H1 (cell line): ENCODE data around the gene PLPP4. TPM values are rescaled to one million over a fixed set of nuclear protein-coding genes. Genes with fewer than 3 reads are reported as not detected.

ENCODE experiments used
- CTCF ChIA-PET: fragments of 300-600 bp; sonication (Branson Sonifier 250); formaldehyde crosslinking; loops from one replicate; lab custom pipeline; 2021; ENCODE audit not compliant: partially characterized antibody; lab: Charles Lee
- POLR2A ChIA-PET: fragments of 300-600 bp; sonication (Branson Sonifier 250); formaldehyde crosslinking; loops from one replicate; lab custom pipeline; 2021; ENCODE audit warnings: inconsistent platforms; ENCODE audit not compliant: partially characterized antibody; lab: Charles Lee
- DNase-seq, 2 experiments: peaks; one replicate each; pipeline versions ENCODE4 v3.0.0 to v3.0.0-alpha.2; 2010 to 2022; ENCODE audit warnings: low spot score in 2 of 2, low read depth in 1 of 2, mixed read lengths in 1 of 2
- FAIRE-seq: peaks from 2 replicates; lab custom pipeline; 2011; peaks lifted over from hg19 to GRCh38; lab: Jason Lieb, UNC
- H2AFZ ChIP-seq: 2 replicates; pipeline ENCODE4 v1.8.1; 2012; ENCODE audit warnings: low read length, inconsistent platforms
- H2AK5ac ChIP-seq: 2 replicates; pipeline ENCODE4 v1.6.1; 2013; ENCODE audit warnings: low read depth, low read length
- H2BK120ac ChIP-seq: replicated peaks from 2 replicates; pipeline ENCODE3; 2013; ENCODE audit warnings: low read depth, low read length, inconsistent platforms
- H2BK12ac ChIP-seq: 2 replicates; pipeline ENCODE4 v1.6.1; 2013; ENCODE audit warnings: low read depth, low read length
- H2BK15ac ChIP-seq: 2 replicates; pipeline ENCODE4 v1.6.1; 2013; ENCODE audit warnings: low read length
- H2BK20ac ChIP-seq: 2 replicates; pipeline ENCODE4 v1.6.1; 2013; ENCODE audit warnings: low read length
- H2BK5ac ChIP-seq: 2 replicates; pipeline ENCODE4 v1.6.1; 2013; ENCODE audit warnings: low read depth, low read length
- H3K14ac ChIP-seq: 2 replicates; pipeline ENCODE4 v1.6.1; 2013; ENCODE audit warnings: inconsistent platforms; ENCODE audit not compliant: insufficient read length
- H3K18ac ChIP-seq: 2 replicates; pipeline ENCODE4 v1.6.1; 2013; ENCODE audit warnings: low read length; ENCODE audit errors: extremely low read depth
- H3K23ac ChIP-seq: 2 replicates; pipeline ENCODE4 v1.6.1; 2013; ENCODE audit warnings: inconsistent platforms; ENCODE audit not compliant: insufficient read length
- H3K23me2 ChIP-seq: 2 replicates; pipeline ENCODE4 v1.6.1; 2013; ENCODE audit warnings: low read depth, low read length
- H3K27ac ChIP-seq: 2 replicates; pipeline ENCODE4 v1.6.1; 2011; ENCODE audit warnings: low read depth, low read length, inconsistent platforms
- H3K27me3 ChIP-seq, 4 experiments: replicated peaks in 1 of 4; 1 replicate in 1 of 4; 2 replicates in 3 of 4; pipeline versions ENCODE4 v1.6.1 to v1.8.1; 2011 to 2013; ENCODE audit warnings: low read length in 3 of 4, mild to moderate bottlenecking in 3 of 4, inconsistent platforms in 2 of 4, mixed read lengths in 2 of 4, moderate library complexity in 1 of 4; ENCODE audit not compliant: control insufficient read depth in 3 of 4, insufficient read depth in 3 of 4; ENCODE audit errors: extremely low read depth in 1 of 4
- H3K36me3 ChIP-seq, 4 experiments: 2 replicates each; pipeline versions ENCODE4 v1.6.1 to v1.8.1; 2011 to 2013; ENCODE audit warnings: mild to moderate bottlenecking in 4 of 4, low read length in 3 of 4, moderate library complexity in 2 of 4, control low read depth in 1 of 4, inconsistent platforms in 1 of 4; ENCODE audit not compliant: insufficient read depth in 4 of 4, control insufficient read depth in 2 of 4
- H3K4ac ChIP-seq: replicated peaks from 2 replicates; pipeline ENCODE3; 2013; ENCODE audit warnings: low read length, low read depth, mixed read lengths, inconsistent platforms; ENCODE audit not compliant: insufficient read length
- H3K4me1 ChIP-seq, 4 experiments: replicated peaks in 1 of 4; 1 replicate in 1 of 4; 2 replicates in 3 of 4; pipeline versions ENCODE4 v1.6.1 to v1.8.1; 2011 to 2013; ENCODE audit warnings: low read length in 3 of 4, inconsistent platforms in 2 of 4, mixed read lengths in 1 of 4; ENCODE audit not compliant: insufficient read depth in 4 of 4, control insufficient read depth in 3 of 4
- H3K4me2 ChIP-seq, 2 experiments: 2 replicates each; pipeline versions ENCODE4 v1.6.1 to v1.8.1; 2011 to 2013; ENCODE audit warnings: low read depth in 2 of 2, low read length in 2 of 2, control low read depth in 1 of 2, inconsistent platforms in 1 of 2, mild to moderate bottlenecking in 1 of 2; ENCODE audit not compliant: insufficient read depth in 1 of 2
- H3K4me3 ChIP-seq, 4 experiments: fragments of 200-600, 300-600 bp in 1 of 4; sonication (generic), shearing (Covaris generic), sonication (Bioruptor Twin) in 1 of 4; 2 replicates each; pipeline versions ENCODE4 v1.5.1 to v1.8.1; 2011 to 2016; ENCODE audit warnings: low read length in 4 of 4, low read depth in 3 of 4, control low read depth in 2 of 4, inconsistent platforms in 2 of 4, mild to moderate bottlenecking in 2 of 4, mixed read lengths in 1 of 4, moderate library complexity in 1 of 4; ENCODE audit not compliant: insufficient read depth in 2 of 4; ENCODE audit errors: extremely low read depth in 1 of 4
- H3K56ac ChIP-seq: replicated peaks from 2 replicates; pipeline ENCODE3; 2013; ENCODE audit warnings: low read depth, mild to moderate bottlenecking, mixed read lengths, low read length, inconsistent platforms; ENCODE audit not compliant: insufficient read length
- H3K79me1 ChIP-seq: 2 replicates; pipeline ENCODE4 v1.6.1; 2013; ENCODE audit warnings: low read depth, low read length, control low read depth
- H3K79me2 ChIP-seq, 2 experiments: 2 replicates each; pipeline versions ENCODE4 v1.6.1 to v1.8.1; 2012 to 2013; ENCODE audit warnings: low read length in 2 of 2, mild to moderate bottlenecking in 2 of 2, inconsistent platforms in 1 of 2; ENCODE audit not compliant: insufficient read depth in 2 of 2, control insufficient read depth in 1 of 2
- H3K9ac ChIP-seq, 4 experiments: replicated peaks in 1 of 4; 1 replicate in 1 of 4; 2 replicates in 3 of 4; pipeline versions ENCODE4 v1.6.1 to v1.8.1; 2011 to 2013; ENCODE audit warnings: low read depth in 3 of 4, low read length in 3 of 4, control low read depth in 2 of 4, mild to moderate bottlenecking in 2 of 4, moderate library complexity in 2 of 4, inconsistent platforms in 1 of 4; ENCODE audit errors: extremely low read depth in 1 of 4
- H3K9me3 ChIP-seq, 2 experiments: 2 replicates each; pipeline versions ENCODE4 v1.6.1 to v1.8.1; 2012 to 2013; ENCODE audit warnings: mild to moderate bottlenecking in 2 of 2, moderate library complexity in 2 of 2, control low read depth in 1 of 2, inconsistent platforms in 1 of 2, low read depth in 1 of 2, low read length in 1 of 2, mixed read lengths in 1 of 2; ENCODE audit not compliant: insufficient read depth in 2 of 2
- H4K20me1 ChIP-seq, 2 experiments: replicated peaks in 1 of 2; 2 replicates each; pipeline versions ENCODE3 to v1.8.1; 2011 to 2013; ENCODE audit warnings: inconsistent platforms in 2 of 2, low read length in 2 of 2, mild to moderate bottlenecking in 1 of 2; ENCODE audit not compliant: insufficient read depth in 2 of 2, control insufficient read depth in 1 of 2
- H4K5ac ChIP-seq: 2 replicates; pipeline ENCODE4 v1.6.1; 2013; ENCODE audit warnings: low read length, low read depth, mixed read lengths, inconsistent platforms; ENCODE audit not compliant: insufficient read length
- H4K8ac ChIP-seq: 2 replicates; pipeline ENCODE4 v1.8.0; 2013; ENCODE audit warnings: mild to moderate bottlenecking, moderate library complexity, low read length, inconsistent platforms; ENCODE audit not compliant: insufficient read depth; ENCODE audit errors: extremely low read depth
- H4K91ac ChIP-seq: replicated peaks from 2 replicates; pipeline ENCODE3; 2013; ENCODE audit warnings: low read length, mixed read lengths, inconsistent platforms; ENCODE audit not compliant: insufficient read length
- CEBPB ChIP-seq: IDR thresholded peaks from 2 replicates; pipeline ENCODE4 v1.6.1; 2012; ENCODE audit warnings: low read depth, low read length
- CTCF ChIP-seq, 3 experiments: IDR thresholded peaks; 1 replicate in 2 of 3; 2 replicates in 1 of 3; pipeline versions ENCODE4 v1.5.1 to v1.6.1; 2011; ENCODE audit warnings: low read length in 3 of 3, mild to moderate bottlenecking in 3 of 3, inconsistent platforms in 2 of 3, low read depth in 1 of 3, moderate library complexity in 1 of 3; ENCODE audit not compliant: insufficient read depth in 1 of 3; ENCODE audit errors: control extremely low read depth in 1 of 3
- KDM1A ChIP-seq: fragments of 200-600, 300-600 bp; sonication (generic); IDR thresholded peaks from 2 replicates; pipeline ENCODE4 v1.7.1; 2016; ENCODE audit warnings: mild to moderate bottlenecking, low read length, borderline replicate concordance
- MAFK ChIP-seq: IDR thresholded peaks from 2 replicates; pipeline ENCODE4 v1.6.1; 2012; ENCODE audit warnings: low read depth, mild to moderate bottlenecking, improper control_type of control experiment, low read length
- RAD21 ChIP-seq, 2 experiments: IDR thresholded peaks in 1 of 2; conservative IDR thresholded peaks in 1 of 2; 2 replicates each; pipeline ENCODE4 v1.6.1; 2011; ENCODE audit warnings: low read depth in 2 of 2, low read length in 2 of 2, improper control_type of control experiment in 1 of 2, inconsistent platforms in 1 of 2, mild to moderate bottlenecking in 1 of 2, moderate library complexity in 1 of 2
- SP2 ChIP-seq: IDR thresholded peaks from 2 replicates; pipeline ENCODE4 v1.6.1; 2012; ENCODE audit warnings: mild to moderate bottlenecking, low read length, inconsistent platforms
- USF2 ChIP-seq: IDR thresholded peaks from 2 replicates; pipeline ENCODE4 v1.6.1; 2011; ENCODE audit warnings: low read length, improper control_type of control experiment
- whole genome bisulfite sequencing, 2 experiments: shearing (Covaris generic) in 1 of 2; methylation state at CpG; one replicate each; pipeline versions ENCODE4 v1.1.6 to v1.1.7; 2013 to 2015; ENCODE audit warnings: low lambda C conversion rate in 2 of 2, mixed read lengths in 2 of 2, inconsistent platforms in 1 of 2, low coverage in 1 of 2, missing lambda C conversion rate in 1 of 2; ENCODE audit not compliant: insufficient replicate concordance in 2 of 2, insufficient coverage in 1 of 2, insufficient read length in 1 of 2; ENCODE audit errors: extremely low coverage in 1 of 2, missing lambda C conversion rate in 1 of 2; 5-methylcytosine and 5-hydroxymethylcytosine counted together
- polyA plus RNA-seq, 7 experiments: library from polyadenylated mRNA; depleted of rRNA in 3 of 7; stranded (reverse) in 5 of 7; unstranded in 2 of 7; fragments of >200 nt in 5 of 7; fragments of 200-250 nt in 2 of 7; gene quantifications; 1 replicate in 5 of 7; 2 replicates in 1 of 7; 4 replicates in 1 of 7; pipeline versions ENCODE4 v1.2.1 to v1.2.3, GENCODE V29; 2011 to 2013; ENCODE audit warnings: missing spikeins in 2 of 7, mixed read lengths in 2 of 7
- total RNA-seq: library from RNA; stranded (reverse); fragmentation: NEBNext Ultra II Directional; extraction: Animal tissue kit (Norgen Biotek cat#: 25700); gene quantifications from 2 replicates; pipeline ENCODE4 v1.2.1, GENCODE V29; 2021

PLPP4 gene
- total and polyA plus RNA-seq, 2 of the 8 experiments (the other 6 are each of a cell fraction or from before 2014, with no cell fraction given) = 0.30 TPM; not detected in 1

- Histone ChIP-seq H2BK20ac (no peak overlapping the region), H3K27me3 (no peaks in the 10 kb centered on the region), H3K4me2 (no peak overlapping the region), H4K91ac (no peak overlapping the region), H2AFZ (no peak overlapping the region), H3K4me1 (no peaks in the 10 kb centered on the region; a peak in 1 of 7 replicates), H3K4me3 (no peak overlapping the region), H3K18ac (no peak overlapping the region), H4K20me1 (no peaks in the 10 kb centered on the region), H3K9ac (no peak overlapping the region), H3K79me2 (no peaks in the 10 kb centered on the region), H4K5ac (no peak overlapping the region), H3K14ac (no peak overlapping the region), H2BK12ac (no peak overlapping the region), H3K23ac (no peak overlapping the region), H3K56ac (no peak overlapping the region), H3K23me2 (no peaks in the 10 kb centered on the region), H4K8ac (no peak overlapping the region), H2BK5ac (no peak overlapping the region), H3K36me3 (no peaks in the 10 kb centered on the region), H3K4ac (no peak overlapping the region), H3K79me1 (no peaks in the 10 kb centered on the region), H2BK15ac (no peak overlapping the region), H3K27ac (no peak overlapping the region), H2AK5ac (no peak overlapping the region), H3K9me3 (peaks cover 0 to 8% of the 10 kb centered on the region in 2 experiments; a peak in 2 of 4 replicates), H2BK120ac (no peak overlapping the region)
- ChIA-PET CTCF (interaction anchor here (0.7 to 2.0 kb wide), 5 partner anchors 8 to 98 kb away, joined by 3 to 11 read pairs (median 5); no protein-coding TSS in a partner anchor), POLR2A (no interaction called here)
- TF ChIP-seq KDM1A = no peak
- TF ChIP-seq MAFK = no peak
- TF ChIP-seq RAD21 (IDR thresholded peaks at IDR 0.05 in 1 of 2, conservative IDR thresholded peaks at IDR 0.05 in 1 of 2; ENCODE audit: low read depth in 2 of 2, low read length in 2 of 2) = peak; percentile 21 to 51; a peak in 2 of 4 replicates
- TF ChIP-seq USF2 = no peak
- no peak for TF ChIP-seq SP2
- TF ChIP-seq CEBPB = no peak
- peak in 1 of 3 experiments; percentile 55; a peak in 2 of 4 replicates for TF ChIP-seq CTCF (IDR thresholded peaks at IDR 0.05; ENCODE audit: control extremely low read depth in 1 of 3, insufficient read depth in 1 of 3, low read depth in 1 of 3, low read length in 3 of 3)
- DNase-seq (peak in 1 of 2 experiments; percentile 17), FAIRE-seq (no peak)
- 92% methylated on average over 4 of the region's 4 CpGs; no CpG with 5 or more reads in 1 of the 2 experiments for WGBS, 2 experiments
These were observed 23.1 kb downstream of the PLPP4 start for GRCh38 chr10:120480065-120480600.
